ENCODE data around the gene TNFRSF8.

DNA sequence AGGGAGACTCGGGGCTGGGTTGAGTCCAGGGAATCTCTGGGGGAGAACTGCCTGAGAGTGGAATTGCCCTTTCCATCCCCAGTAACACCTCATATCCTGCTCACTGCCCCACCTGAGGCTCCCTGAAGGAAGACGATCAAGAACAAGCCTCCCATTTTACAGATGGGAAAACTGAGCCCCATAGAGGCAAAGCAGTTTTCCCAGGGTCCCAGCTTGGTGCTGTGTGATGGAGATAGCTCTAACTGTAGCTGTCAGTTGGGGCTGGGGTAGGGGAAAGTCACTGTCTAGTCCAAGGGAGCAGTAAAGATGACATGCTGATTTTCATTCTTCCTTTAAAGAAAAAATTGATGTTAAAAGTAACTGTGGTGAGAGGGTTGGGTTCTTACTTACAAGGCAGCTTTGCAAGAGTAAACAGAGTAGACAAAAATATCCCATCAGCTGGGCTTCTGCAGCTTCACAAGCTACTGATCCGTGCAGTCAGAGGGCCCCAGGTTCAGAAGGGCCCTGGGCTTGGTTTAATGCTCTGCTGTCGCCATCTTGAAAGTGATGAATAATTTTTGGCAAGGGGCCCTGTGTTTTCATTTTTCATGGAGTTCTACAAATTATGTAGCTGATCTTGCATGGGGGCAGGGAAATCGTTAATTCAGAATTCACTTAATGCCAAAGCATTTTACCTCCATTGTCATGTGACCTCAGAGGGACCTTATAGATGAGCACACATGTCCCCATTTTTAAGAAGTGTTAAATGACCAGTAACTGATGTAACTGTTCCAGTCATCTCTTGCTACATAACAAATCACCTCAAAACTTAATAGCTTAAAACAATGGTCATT lies 86.1 kb downstream of the TNFRSF8 start:
- TF ChIP-seq, protein P1, sequence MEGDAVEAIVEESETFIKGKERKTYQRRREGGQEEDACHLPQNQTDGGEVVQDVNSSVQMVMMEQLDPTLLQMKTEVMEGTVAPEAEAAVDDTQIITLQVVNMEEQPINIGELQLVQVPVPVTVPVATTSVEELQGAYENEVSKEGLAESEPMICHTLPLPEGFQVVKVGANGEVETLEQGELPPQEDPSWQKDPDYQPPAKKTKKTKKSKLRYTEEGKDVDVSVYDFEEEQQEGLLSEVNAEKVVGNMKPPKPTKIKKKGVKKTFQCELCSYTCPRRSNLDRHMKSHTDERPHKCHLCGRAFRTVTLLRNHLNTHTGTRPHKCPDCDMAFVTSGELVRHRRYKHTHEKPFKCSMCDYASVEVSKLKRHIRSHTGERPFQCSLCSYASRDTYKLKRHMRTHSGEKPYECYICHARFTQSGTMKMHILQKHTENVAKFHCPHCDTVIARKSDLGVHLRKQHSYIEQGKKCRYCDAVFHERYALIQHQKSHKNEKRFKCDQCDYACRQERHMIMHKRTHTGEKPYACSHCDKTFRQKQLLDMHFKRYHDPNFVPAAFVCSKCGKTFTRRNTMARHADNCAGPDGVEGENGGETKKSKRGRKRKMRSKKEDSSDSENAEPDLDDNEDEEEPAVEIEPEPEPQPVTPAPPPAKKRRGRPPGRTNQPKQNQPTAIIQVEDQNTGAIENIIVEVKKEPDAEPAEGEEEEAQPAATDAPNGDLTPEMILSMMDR (conservative IDR thresholded peaks at IDR 0.05 in 1 of 2, IDR thresholded peaks at IDR 0.05 in 1 of 2; ENCODE audit: low read depth in 1 of 2, low read length in 2 of 2): no peak
- no peak for TF ChIP-seq EZH2 (IDR thresholded peaks at IDR 0.05; ENCODE audit: low read length, missing control alignments)
